Measurements from ENCODE around the gene SIX2. TPM values are rescaled to one million over a fixed set of nuclear protein-coding genes. Genes with fewer than 3 reads are reported as not detected.

The SIX2 gene
- total RNA-seq, 1 experiment from 2014 or later: 0.51 TPM

GRCh38 chr2:44970846-44971450 is 38.3 kb downstream of the SIX2 start:
- CTCF ChIA-PET: interaction anchor here (1.1 to 1.4 kb wide), 2 partner anchors 11 to 15 kb away, joined by 4 to 5 read pairs; no protein-coding TSS in a partner anchor
- TF ChIP-seq TCF7L2 (IDR thresholded peaks at IDR 0.05; ENCODE audit: low read depth, low read length): no peak
- no peak for TF ChIP-seq SIN3A (IDR thresholded peaks at IDR 0.05; ENCODE audit: borderline replicate concordance, insufficient read depth, low read depth, low read length)
- TF ChIP-seq CTCF (IDR thresholded peaks at IDR 0.05): no peak
- no peak for TF ChIP-seq POLR2AphosphoS5 (IDR thresholded peaks at IDR 0.05; ENCODE audit: low read depth, low read length)
- TF ChIP-seq, protein P1, sequence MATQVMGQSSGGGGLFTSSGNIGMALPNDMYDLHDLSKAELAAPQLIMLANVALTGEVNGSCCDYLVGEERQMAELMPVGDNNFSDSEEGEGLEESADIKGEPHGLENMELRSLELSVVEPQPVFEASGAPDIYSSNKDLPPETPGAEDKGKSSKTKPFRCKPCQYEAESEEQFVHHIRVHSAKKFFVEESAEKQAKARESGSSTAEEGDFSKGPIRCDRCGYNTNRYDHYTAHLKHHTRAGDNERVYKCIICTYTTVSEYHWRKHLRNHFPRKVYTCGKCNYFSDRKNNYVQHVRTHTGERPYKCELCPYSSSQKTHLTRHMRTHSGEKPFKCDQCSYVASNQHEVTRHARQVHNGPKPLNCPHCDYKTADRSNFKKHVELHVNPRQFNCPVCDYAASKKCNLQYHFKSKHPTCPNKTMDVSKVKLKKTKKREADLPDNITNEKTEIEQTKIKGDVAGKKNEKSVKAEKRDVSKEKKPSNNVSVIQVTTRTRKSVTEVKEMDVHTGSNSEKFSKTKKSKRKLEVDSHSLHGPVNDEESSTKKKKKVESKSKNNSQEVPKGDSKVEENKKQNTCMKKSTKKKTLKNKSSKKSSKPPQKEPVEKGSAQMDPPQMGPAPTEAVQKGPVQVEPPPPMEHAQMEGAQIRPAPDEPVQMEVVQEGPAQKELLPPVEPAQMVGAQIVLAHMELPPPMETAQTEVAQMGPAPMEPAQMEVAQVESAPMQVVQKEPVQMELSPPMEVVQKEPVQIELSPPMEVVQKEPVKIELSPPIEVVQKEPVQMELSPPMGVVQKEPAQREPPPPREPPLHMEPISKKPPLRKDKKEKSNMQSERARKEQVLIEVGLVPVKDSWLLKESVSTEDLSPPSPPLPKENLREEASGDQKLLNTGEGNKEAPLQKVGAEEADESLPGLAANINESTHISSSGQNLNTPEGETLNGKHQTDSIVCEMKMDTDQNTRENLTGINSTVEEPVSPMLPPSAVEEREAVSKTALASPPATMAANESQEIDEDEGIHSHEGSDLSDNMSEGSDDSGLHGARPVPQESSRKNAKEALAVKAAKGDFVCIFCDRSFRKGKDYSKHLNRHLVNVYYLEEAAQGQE (IDR thresholded peaks at IDR 0.05; ENCODE audit: insufficient read depth in 1 of 2, low read depth in 2 of 2, low read length in 1 of 2): no peak
- no peak for DNase-seq (ENCODE audit: low read depth, low spot score)
- Histone ChIP-seq H3K27ac (ENCODE audit: low read length) (no peak overlapping the region), H3K4me1 (ENCODE audit: control insufficient read depth, insufficient read depth, low read length) (peaks cover 5% of the 10 kb centered on the region; the same call in 1 of the 2 replicates), H3K4me3 (ENCODE audit: low read depth in 2 of 2, low read length in 2 of 2) (no peak overlapping the region), H3K36me3 (ENCODE audit: control insufficient read depth, insufficient read depth, low read length) (no peaks in the 10 kb centered on the region), H3K9me3 (ENCODE audit: control insufficient read depth, insufficient read depth, low read depth, low read length) (no peaks in the 10 kb centered on the region), H3K27me3 (ENCODE audit: control insufficient read depth, insufficient read depth, low read length) (peaks cover 2% of the 10 kb centered on the region; the same call in 1 of the 2 replicates)
- in situ Hi-C loops (cut with HindIII; ENCODE audit: low pct_unique_long_range_greater_than_20kb, low sequenced_read_pairs) (no loop called here), intact Hi-C loops (cut with micrococcal nuclease; ENCODE audit: unreplicated experiment) (no loop called here)
- no peak for ATAC-seq
- POLR2A ChIA-PET: no interaction called here
- BruUV-seq (replicated peaks): no TSS peak

DNA sequence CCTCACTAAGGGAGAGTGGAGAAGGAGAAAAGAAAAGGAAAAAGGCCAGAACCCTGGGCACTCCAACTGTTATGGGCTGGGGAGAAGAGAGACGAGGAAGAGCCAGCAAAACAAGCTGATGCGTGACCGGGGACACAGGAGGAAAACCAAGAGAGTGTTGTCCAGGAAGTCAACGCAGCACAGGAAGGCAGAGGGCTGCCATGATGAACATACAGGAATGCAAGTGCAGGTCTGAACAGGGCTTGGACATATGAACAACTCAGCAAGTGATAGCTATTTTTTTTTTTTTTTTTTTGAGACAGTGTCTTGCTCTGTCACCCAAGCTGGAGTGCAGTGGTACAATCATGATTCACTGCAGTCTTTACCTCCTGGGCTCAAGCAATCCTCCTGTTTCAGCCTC is 39.3 kb downstream of the SIX2 start:
- H3K36me3 ChIP-seq (ENCODE audit: control insufficient read depth, insufficient read depth, low read length): no peaks in the 10 kb centered on the region
- H3K27ac ChIP-seq (ENCODE audit: low read length): no peak overlapping the region
- POLR2A ChIA-PET: no interaction called here
- H3K9me3 ChIP-seq (ENCODE audit: control insufficient read depth, insufficient read depth, low read depth, low read length): no peaks in the 10 kb centered on the region
- in situ Hi-C loops (cut with HindIII; ENCODE audit: low pct_unique_long_range_greater_than_20kb, low sequenced_read_pairs): no loop called here
- no peak for ATAC-seq
- no TSS peak for BruUV-seq (replicated peaks)
- DNase-seq (ENCODE audit: low read depth, low spot score): no peak
- peaks cover 5% of the 10 kb centered on the region; the same call in 1 of the 2 replicates for H3K4me1 ChIP-seq (ENCODE audit: control insufficient read depth, insufficient read depth, low read length)
- H3K27me3 ChIP-seq (ENCODE audit: control insufficient read depth, insufficient read depth, low read length): peaks cover 2% of the 10 kb centered on the region; the same call in 1 of the 2 replicates
- CTCF ChIA-PET: interaction anchor here (0.8 to 1.4 kb wide), 2 partner anchors 12 to 490 kb away, joined by 3 to 5 read pairs; no protein-coding TSS in a partner anchor
- intact Hi-C loops (cut with micrococcal nuclease; ENCODE audit: unreplicated experiment): no loop called here
- no peak for TF ChIP-seq TCF7L2 (IDR thresholded peaks at IDR 0.05; ENCODE audit: low read depth, low read length)
- no peak for TF ChIP-seq POLR2AphosphoS5 (IDR thresholded peaks at IDR 0.05; ENCODE audit: low read depth, low read length)
- TF ChIP-seq, protein P1 (IDR thresholded peaks at IDR 0.05; ENCODE audit: insufficient read depth in 1 of 2, low read depth in 2 of 2, low read length in 1 of 2): no peak
- TF ChIP-seq SIN3A (IDR thresholded peaks at IDR 0.05; ENCODE audit: borderline replicate concordance, insufficient read depth, low read depth, low read length): no peak
- no peak for TF ChIP-seq CTCF (IDR thresholded peaks at IDR 0.05)
- H3K4me3 ChIP-seq (ENCODE audit: low read depth in 2 of 2, low read length in 2 of 2): no peak overlapping the region
